ENCODE data around the gene COX8A.

GRCh38 chr11:64025205-64025604 lies 50.8 kb downstream of the COX8A start:
- no peak for TF ChIP-seq POLR2A (IDR thresholded peaks at IDR 0.05)
- no peak for TF ChIP-seq CTCF (IDR thresholded peaks at IDR 0.05)
